KMS-11 (cell line): Measurements from ENCODE around the gene SCUBE1.

Experiments used
- H2AFZ ChIP-seq: fragments of 200-600 bp; sonication (generic); 2 replicates; pipeline ENCODE4 v1.6.1; 2016; ENCODE audit warnings: antibody characterized with exemption, mixed run types, low read depth
- H3K27ac ChIP-seq: fragments of 200-600 bp; sonication (generic); 2 replicates; pipeline ENCODE4 v1.6.1; 2016; ENCODE audit warnings: mild to moderate bottlenecking, mixed run types
- H3K27me3 ChIP-seq: fragments of 200-600 bp; sonication (generic); 2 replicates; pipeline ENCODE4 v1.6.1; 2017; ENCODE audit warnings: mild to moderate bottlenecking, low read depth, mixed run types, moderate library complexity; ENCODE audit not compliant: insufficient read depth
- H3K36me3 ChIP-seq: fragments of 200-600 bp; sonication (generic); 2 replicates; pipeline ENCODE4 v1.6.1; 2017; ENCODE audit warnings: mild to moderate bottlenecking, mixed run types; ENCODE audit not compliant: insufficient read depth
- H3K4me1 ChIP-seq: fragments of 200-600 bp; sonication (generic); 2 replicates; pipeline ENCODE4 v1.6.1; 2016; ENCODE audit warnings: mild to moderate bottlenecking, low read depth, mixed run types; ENCODE audit not compliant: poor library complexity, severe bottlenecking
- H3K4me2 ChIP-seq: fragments of 200-600 bp; sonication (generic); 2 replicates; pipeline ENCODE4 v1.7.0; 2016; ENCODE audit warnings: mild to moderate bottlenecking, mixed run types
- H3K4me3 ChIP-seq: fragments of 200-600 bp; sonication (generic); IDR thresholded peaks from 2 replicates; pipeline ENCODE4 v1.6.1; 2017; ENCODE audit warnings: low read depth, low read length, mixed read lengths; ENCODE audit not compliant: insufficient read depth
- H3K79me2 ChIP-seq: fragments of 200-600 bp; sonication (generic); 2 replicates; pipeline ENCODE4 v1.6.1; 2016; ENCODE audit warnings: low read depth, mixed run types; ENCODE audit not compliant: insufficient read depth
- H3K9ac ChIP-seq: fragments of 200-600 bp; sonication (generic); 2 replicates; pipeline ENCODE4 v1.6.1; 2016; ENCODE audit warnings: mild to moderate bottlenecking, mixed run types
- H4K20me1 ChIP-seq: fragments of 200-600 bp; sonication (generic); 2 replicates; pipeline ENCODE4 v1.6.1; 2016; ENCODE audit warnings: mild to moderate bottlenecking, mixed run types; ENCODE audit not compliant: insufficient read depth
- TF ChIP-seq, protein P1 (sequence below): fragments of 200-600 bp; sonication (generic); conservative IDR thresholded peaks from 2 replicates; pipeline ENCODE4 v1.6.1; 2017; ENCODE audit warnings: low read depth, mild to moderate bottlenecking, antibody characterized with exemption, low read length, moderate library complexity, mixed read lengths

SCUBE1 gene

DNA sequence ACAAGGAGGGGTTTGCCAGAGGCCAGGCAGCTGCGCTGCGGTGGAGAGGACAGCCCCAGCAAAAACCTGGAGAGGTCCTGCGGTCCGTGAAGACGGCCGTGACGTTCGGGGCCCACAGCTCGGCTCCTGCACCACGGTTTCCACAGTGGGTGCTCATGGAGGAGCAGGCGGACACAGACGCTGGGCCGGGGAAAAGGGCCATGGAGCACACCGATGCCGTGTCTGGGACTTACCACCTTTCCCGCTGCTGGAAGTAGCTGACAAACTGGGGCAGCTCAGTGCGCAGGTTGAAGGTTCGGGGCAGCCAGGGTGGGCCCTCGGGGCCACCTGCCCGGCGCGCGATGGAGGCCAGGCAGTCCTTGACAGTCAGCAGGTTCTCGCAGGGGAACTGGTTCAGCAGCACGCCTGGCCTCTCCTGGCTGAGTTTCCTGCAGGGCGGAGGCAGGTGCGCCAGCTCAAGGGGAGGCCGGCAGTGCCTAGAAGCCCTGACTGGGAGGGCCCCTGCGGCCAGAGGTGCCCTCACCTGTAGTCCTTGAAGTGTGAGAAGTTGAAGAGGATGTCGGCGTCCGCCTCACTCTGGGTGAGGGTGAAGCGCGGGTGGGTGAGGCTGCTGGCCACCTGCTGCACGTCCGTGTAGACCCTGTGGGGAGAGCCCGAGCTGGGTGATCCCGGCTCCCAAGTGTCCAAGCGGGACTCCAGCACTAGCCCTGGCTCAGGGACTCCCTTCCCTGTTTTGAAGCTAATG, 169.0 kb downstream of the SCUBE1 start:
- Histone ChIP-seq H4K20me1 (no peaks in the 10 kb centered on the region), H3K4me2 (no peak overlapping the region), H3K79me2 (no peaks in the 10 kb centered on the region), H2AFZ (no peak overlapping the region), H3K36me3 (no peaks in the 10 kb centered on the region), H3K4me1 (no peaks in the 10 kb centered on the region), H3K27ac (no peak overlapping the region), H3K27me3 (no peaks in the 10 kb centered on the region), H3K9ac (no peak overlapping the region), H3K4me3 (no peak overlapping the region)
- TF ChIP-seq, protein P1, sequence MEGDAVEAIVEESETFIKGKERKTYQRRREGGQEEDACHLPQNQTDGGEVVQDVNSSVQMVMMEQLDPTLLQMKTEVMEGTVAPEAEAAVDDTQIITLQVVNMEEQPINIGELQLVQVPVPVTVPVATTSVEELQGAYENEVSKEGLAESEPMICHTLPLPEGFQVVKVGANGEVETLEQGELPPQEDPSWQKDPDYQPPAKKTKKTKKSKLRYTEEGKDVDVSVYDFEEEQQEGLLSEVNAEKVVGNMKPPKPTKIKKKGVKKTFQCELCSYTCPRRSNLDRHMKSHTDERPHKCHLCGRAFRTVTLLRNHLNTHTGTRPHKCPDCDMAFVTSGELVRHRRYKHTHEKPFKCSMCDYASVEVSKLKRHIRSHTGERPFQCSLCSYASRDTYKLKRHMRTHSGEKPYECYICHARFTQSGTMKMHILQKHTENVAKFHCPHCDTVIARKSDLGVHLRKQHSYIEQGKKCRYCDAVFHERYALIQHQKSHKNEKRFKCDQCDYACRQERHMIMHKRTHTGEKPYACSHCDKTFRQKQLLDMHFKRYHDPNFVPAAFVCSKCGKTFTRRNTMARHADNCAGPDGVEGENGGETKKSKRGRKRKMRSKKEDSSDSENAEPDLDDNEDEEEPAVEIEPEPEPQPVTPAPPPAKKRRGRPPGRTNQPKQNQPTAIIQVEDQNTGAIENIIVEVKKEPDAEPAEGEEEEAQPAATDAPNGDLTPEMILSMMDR: no peak

DNA sequence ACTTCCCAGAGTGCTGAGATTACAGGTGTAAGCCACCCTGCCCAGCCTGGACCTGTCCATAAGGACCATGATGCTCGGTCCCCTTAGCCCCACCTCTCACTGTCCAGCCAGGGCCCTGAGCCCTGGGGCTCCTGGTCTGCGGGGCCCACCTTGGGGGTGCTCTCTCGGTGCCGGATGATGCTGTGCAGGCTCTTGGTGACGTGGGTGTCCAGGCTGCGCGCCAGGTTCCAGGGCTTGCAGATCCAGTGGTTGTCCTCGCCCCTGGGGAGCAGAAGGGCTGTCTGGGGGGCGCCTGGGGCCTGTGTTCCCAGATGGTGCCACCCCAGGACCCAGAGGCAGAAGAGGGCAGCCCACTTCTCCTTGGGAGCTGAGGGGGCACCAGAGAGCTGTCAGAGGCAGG, 169.6 kb downstream of the SCUBE1 start:
- TF ChIP-seq, protein P1: no peak
- Histone ChIP-seq H3K4me2 (no peak overlapping the region), H3K4me3 (no peak overlapping the region), H3K9ac (no peak overlapping the region), H3K27ac (no peak overlapping the region), H2AFZ (no peak overlapping the region), H4K20me1 (no peaks in the 10 kb centered on the region), H3K79me2 (no peaks in the 10 kb centered on the region), H3K4me1 (no peaks in the 10 kb centered on the region), H3K27me3 (no peaks in the 10 kb centered on the region), H3K36me3 (no peaks in the 10 kb centered on the region)

DNA sequence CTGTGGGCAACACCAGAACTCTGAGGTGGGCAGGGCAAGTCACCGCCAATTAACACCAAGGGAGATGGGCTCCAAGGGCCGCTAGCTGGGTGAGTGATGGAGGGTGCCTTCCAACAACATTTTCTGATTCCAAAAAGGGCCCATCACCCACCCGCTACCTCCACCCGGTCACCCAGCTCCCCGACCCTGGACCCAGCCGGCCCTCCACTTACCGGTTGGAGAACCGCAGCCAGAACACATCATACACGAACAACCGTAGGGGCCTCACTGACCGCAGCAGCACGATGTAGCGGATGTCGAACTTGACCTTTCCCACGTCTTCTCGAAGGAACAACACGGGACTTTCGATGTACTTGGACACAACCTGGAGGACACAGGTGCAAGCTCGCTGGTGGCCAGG, 171.0 kb downstream of the SCUBE1 start:
- no peak overlapping the region for H3K4me2 ChIP-seq
- H3K4me3 ChIP-seq: no peak overlapping the region
- H2AFZ ChIP-seq: no peak overlapping the region
- H3K27ac ChIP-seq: no peak overlapping the region
- H3K79me2 ChIP-seq: no peaks in the 10 kb centered on the region
- TF ChIP-seq, protein P1: no peak
- H3K27me3 ChIP-seq: no peaks in the 10 kb centered on the region
- H3K9ac ChIP-seq: no peak overlapping the region
- H4K20me1 ChIP-seq: no peaks in the 10 kb centered on the region
- H3K4me1 ChIP-seq: no peaks in the 10 kb centered on the region
- H3K36me3 ChIP-seq: no peaks in the 10 kb centered on the region

DNA sequence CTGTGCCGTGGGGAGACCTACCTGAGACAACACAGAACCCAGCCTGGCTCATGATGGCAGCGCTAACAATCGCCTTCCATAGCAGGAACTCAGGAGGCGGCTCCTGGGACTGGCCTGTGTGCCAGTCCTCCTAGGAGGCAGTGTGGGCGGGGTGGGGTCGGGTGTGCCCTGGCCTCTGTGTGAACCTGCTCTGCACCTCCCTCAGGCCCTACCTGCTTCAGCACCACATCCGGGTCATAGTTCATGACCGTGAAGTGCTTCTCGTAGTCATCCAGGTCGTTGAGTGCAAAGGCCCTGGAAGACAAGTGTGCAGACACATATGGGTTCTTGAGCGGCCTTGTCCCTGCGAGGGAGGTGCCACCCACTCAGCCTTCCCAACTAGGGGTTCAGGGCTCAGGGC, 171.6 kb downstream of the SCUBE1 start:
- Histone ChIP-seq H3K27ac (no peak overlapping the region), H3K9ac (no peak overlapping the region), H3K4me3 (no peak overlapping the region), H3K36me3 (no peaks in the 10 kb centered on the region), H2AFZ (no peak overlapping the region), H4K20me1 (no peaks in the 10 kb centered on the region), H3K79me2 (no peaks in the 10 kb centered on the region), H3K4me2 (no peak overlapping the region), H3K27me3 (no peaks in the 10 kb centered on the region), H3K4me1 (no peaks in the 10 kb centered on the region)
- TF ChIP-seq, protein P1: no peak
